A549 (cell line): ENCODE measurements around the gene NEU3. TPM values are rescaled to one million over a fixed set of nuclear protein-coding genes. Genes with fewer than 3 reads are reported as not detected.

Experiments
- ATAC-seq, 2 experiments: fragments of 200-7000 bp in 1 of 2; fragments of >200 bp in 1 of 2; cut with Nextera tagmentation in 1 of 2; cut with Tn5 transposase in 1 of 2; 3 replicates each; pipeline versions ENCODE4 v1.8.0 to v1.9.1; 2018 to 2020; ENCODE audit warnings: mild to moderate bottlenecking in 1 of 2, moderate library complexity in 1 of 2
- CTCF ChIA-PET: fragments of 300-600 bp; sonication (Branson Sonifier 250); formaldehyde crosslinking; extraction: SDS; loops from one replicate; lab custom pipeline; 2021; ENCODE audit warnings: antibody characterized with exemption, inconsistent platforms; lab: Yijun Ruan, JAX
- POLR2A ChIA-PET: fragments of 350-600 bp; formaldehyde crosslinking; extraction: SDS; loops from one replicate; lab custom pipeline; 2021; ENCODE audit warnings: antibody characterized with exemption, inconsistent platforms; lab: Yijun Ruan, JAX
- DNase-seq, 2 experiments: peaks; one replicate each; pipeline versions ENCODE4 v3.0.0 to v3.0.0-alpha.2; 2011 to 2016; ENCODE audit warnings: low read depth in 1 of 2, low spot score in 1 of 2
- FAIRE-seq: peaks from 2 replicates; lab custom pipeline; 2011; peaks lifted over from hg19 to GRCh38; lab: Jason Lieb, UNC
- H3K27ac ChIP-seq, 2 experiments: fragments of >200 bp; sonication (Bioruptor Twin); formaldehyde crosslinking; 3 replicates each; pipeline ENCODE4 v1.5.1; 2016 to 2017
- H3K4me1 ChIP-seq: fragments of >200 bp; sonication (Bioruptor Twin); formaldehyde crosslinking; 3 replicates; pipeline ENCODE4 v1.6.1; 2016
- H3K4me2 ChIP-seq: fragments of >200 bp; sonication (Bioruptor Twin); formaldehyde crosslinking; 3 replicates; pipeline ENCODE4 v1.6.1; 2016
- H3K4me3 ChIP-seq: fragments of >200 bp; sonication (Bioruptor Twin); formaldehyde crosslinking; 3 replicates; pipeline ENCODE4 v1.5.1; 2016
- H3K9me3 ChIP-seq: fragments of >200 bp; sonication (Bioruptor Twin); formaldehyde crosslinking; 3 replicates; pipeline ENCODE4 v1.6.1; 2016
- BHLHE40 ChIP-seq: IDR thresholded peaks from 2 replicates; pipeline ENCODE4 v1.6.1; 2012; ENCODE audit warnings: low read depth, low read length, inconsistent platforms
- CBX8 ChIP-seq: fragments of 200-600 bp; sonication (generic); IDR thresholded peaks from 2 replicates; pipeline ENCODE4 v1.6.1; 2016
- CEBPB ChIP-seq, 2 experiments: fragments of >200 bp in 1 of 2; sonication (Bioruptor Twin) in 1 of 2; formaldehyde crosslinking in 1 of 2; IDR thresholded peaks; 2 replicates each; pipeline ENCODE4 v1.6.1; 2012 to 2016
- EHF ChIP-seq: fragments of 250-450 bp; sonication (Bioruptor Pico); IDR thresholded peaks from 2 replicates; pipeline ENCODE4 v1.5.0; 2020; ENCODE audit warnings: mild to moderate bottlenecking
- ELK1 ChIP-seq: fragments of 150-350 bp; IDR thresholded peaks from 2 replicates; pipeline ENCODE4 v1.6.1; 2014; ENCODE audit warnings: low read depth, mild to moderate bottlenecking, low read length
- EP300 ChIP-seq, 2 experiments: fragments of >200 bp; sonication (Bioruptor Twin); formaldehyde crosslinking; IDR thresholded peaks; 2 replicates in 1 of 2; 3 replicates in 1 of 2; pipeline ENCODE4 v1.6.1; 2016 to 2017
- ESRRA ChIP-seq: fragments of 150-350 bp; IDR thresholded peaks from 2 replicates; pipeline ENCODE4 v1.6.1; 2014; ENCODE audit warnings: mild to moderate bottlenecking, low read length, borderline replicate concordance
- FOSL2 ChIP-seq, 2 experiments: fragments of 450-650 bp in 1 of 2; fragments of >200 bp in 1 of 2; sonication (Bioruptor Twin) in 1 of 2; formaldehyde crosslinking; IDR thresholded peaks; 2 replicates each; pipeline versions ENCODE4 v1.5.0 to v1.6.1; 2016 to 2020; ENCODE audit warnings: mild to moderate bottlenecking in 1 of 2, moderate library complexity in 1 of 2
- GATA3 ChIP-seq: IDR thresholded peaks from 2 replicates; pipeline ENCODE4 v1.6.1; 2012; ENCODE audit warnings: borderline replicate concordance
- HOXB5 ChIP-seq: fragments of 250-450 bp; sonication (Bioruptor Pico); IDR thresholded peaks from 2 replicates; pipeline ENCODE4 v1.5.0; 2020; ENCODE audit warnings: mild to moderate bottlenecking, moderate library complexity
- JUN ChIP-seq, 2 experiments: fragments of >200 bp; sonication (Bioruptor Twin); formaldehyde crosslinking; IDR thresholded peaks; 2 replicates in 1 of 2; 3 replicates in 1 of 2; pipeline ENCODE4 v1.6.1; 2016 to 2017
- JUNB ChIP-seq: fragments of >200 bp; sonication (Bioruptor Twin); formaldehyde crosslinking; IDR thresholded peaks from 2 replicates; pipeline ENCODE4 v1.6.1; 2016
- KDM1A ChIP-seq: fragments of 200-600 bp; sonication (generic); IDR thresholded peaks from 2 replicates; pipeline ENCODE4 v1.6.1; 2016; ENCODE audit warnings: low read depth, mild to moderate bottlenecking
- MAX ChIP-seq: IDR thresholded peaks from 2 replicates; pipeline ENCODE4 v1.6.1; 2012
- NFE2L2 ChIP-seq: fragments of 150-350 bp; conservative IDR thresholded peaks from 2 replicates; pipeline ENCODE4 v1.6.1; 2014; ENCODE audit warnings: low read length
- NPAS2 ChIP-seq: fragments of 250-450 bp; sonication (Bioruptor Pico); IDR thresholded peaks from 2 replicates; pipeline ENCODE4 v1.8.0; 2022; ENCODE audit warnings: mild to moderate bottlenecking, moderate library complexity, borderline replicate concordance
- NR3C1 ChIP-seq: fragments of >200 bp; sonication (Bioruptor Twin); formaldehyde crosslinking; IDR thresholded peaks from 3 replicates; pipeline ENCODE4 v1.6.1; 2017
- PHF8 ChIP-seq: fragments of 200-600 bp; sonication (generic); IDR thresholded peaks from 2 replicates; pipeline ENCODE4 v1.6.1; 2016; ENCODE audit warnings: low read depth, mild to moderate bottlenecking, antibody characterized with exemption, moderate library complexity, borderline replicate concordance
- POLR2A ChIP-seq: IDR thresholded peaks from 2 replicates; pipeline ENCODE4 v1.6.1; 2012; ENCODE audit warnings: mild to moderate bottlenecking, low read length
- RAD21 ChIP-seq, 2 experiments: fragments of >200 bp in 1 of 2; sonication (Bioruptor Twin) in 1 of 2; formaldehyde crosslinking in 1 of 2; IDR thresholded peaks in 1 of 2; conservative IDR thresholded peaks in 1 of 2; 2 replicates in 1 of 2; 3 replicates in 1 of 2; pipeline ENCODE4 v1.6.1; 2012 to 2018; ENCODE audit warnings: inconsistent platforms in 1 of 2
- RARB ChIP-seq: fragments of 250-450 bp; sonication (Bioruptor Pico); IDR thresholded peaks from 2 replicates; pipeline ENCODE4 v1.8.0; 2021; ENCODE audit warnings: mild to moderate bottlenecking, moderate library complexity
- RNF2 ChIP-seq: fragments of 200-600 bp; sonication (generic); IDR thresholded peaks from 2 replicates; pipeline ENCODE4 v1.6.1; 2016; ENCODE audit warnings: low read depth, mild to moderate bottlenecking, antibody characterized with exemption, moderate library complexity, borderline replicate concordance
- SMC3 ChIP-seq: fragments of >200 bp; sonication (Bioruptor Twin); formaldehyde crosslinking; IDR thresholded peaks from 3 replicates; pipeline ENCODE4 v1.6.1; 2018; ENCODE audit warnings: inconsistent platforms
- SREBF2 ChIP-seq: fragments of 450-650 bp; IDR thresholded peaks from 2 replicates; pipeline ENCODE4 v1.6.1; 2014; ENCODE audit warnings: mild to moderate bottlenecking, moderate library complexity
- TFCP2L1 ChIP-seq: fragments of 250-450 bp; sonication (Bioruptor Pico); IDR thresholded peaks from 2 replicates; pipeline ENCODE4 v1.5.0; 2021; ENCODE audit warnings: mild to moderate bottlenecking
- WGBS: methylation state at CpG from one replicate; pipeline ENCODE4 v1.1.6; 2017; ENCODE audit errors: missing lambda C conversion rate; 5-methylcytosine and 5-hydroxymethylcytosine counted together
- polyA plus RNA-seq, 4 experiments: library from polyadenylated mRNA; depleted of rRNA in 3 of 4; stranded (reverse); fragments of >200 nt; fragmentation: RNase III in 1 of 4; extraction: RNeasy Plus Mini Kit Qiagen cat#74134 plus additional on column Dnase treatment in 1 of 4; gene quantifications; 2 replicates in 3 of 4; 3 replicates in 1 of 4; pipeline ENCODE4 v1.2.3, GENCODE V29; 2011 to 2017
- TF ChIP-seq, protein P1 (sequence below): fragments of >200 bp; sonication (Bioruptor Twin); formaldehyde crosslinking; IDR thresholded peaks from 3 replicates; pipeline ENCODE4 v1.5.1; 2016
- TF ChIP-seq, protein P2 (sequence below): IDR thresholded peaks from 2 replicates; pipeline ENCODE4 v1.6.1; 2012; ENCODE audit warnings: low read depth, borderline replicate concordance
- TF ChIP-seq, protein P3 (sequence below): fragments of 450-650 bp; IDR thresholded peaks from 2 replicates; pipeline ENCODE4 v1.6.1; 2014; ENCODE audit warnings: antibody characterized with exemption

The NEU3 gene
- polyA plus RNA-seq, 2 of the 4 experiments (the other 2 are of a cell fraction) = 4.0 to 5.5 TPM

GRCh38 chr11:75055511-75055910 is 66.8 kb downstream of the NEU3 start:
- no peak overlapping the region for H3K27ac ChIP-seq
- ATAC-seq (no peak), DNase-seq (no peak), FAIRE-seq (no peak)
- CTCF ChIA-PET = interaction anchor here (0.6 to 1.4 kb wide), 4 partner anchors 10 to 186 kb away, joined by 3 to 7 read pairs (median 3); no protein-coding TSS in a partner anchor
- WGBS = 39% methylated on average over 6 of the region's 6 CpGs
- TF ChIP-seq JUN (IDR thresholded peaks at IDR 0.05) = no peak
- no peak for TF ChIP-seq PHF8
- no peak for TF ChIP-seq POLR2A
- no peak for TF ChIP-seq JUNB
- TF ChIP-seq GATA3 = no peak
- TF ChIP-seq NFE2L2 = no peak
- TF ChIP-seq SMC3 = no peak
- no peak for TF ChIP-seq BHLHE40
- no peak for TF ChIP-seq RARB (CRISPR knock-in tag)
- no peak for TF ChIP-seq KDM1A
- no peak for TF ChIP-seq EP300 (IDR thresholded peaks at IDR 0.05)
- TF ChIP-seq RNF2 = no peak
- TF ChIP-seq TFCP2L1 (CRISPR knock-in tag) = no peak
- no peak for TF ChIP-seq HOXB5
- no peak for TF ChIP-seq ESRRA
- TF ChIP-seq CBX8 = no peak
- H3K4me2 ChIP-seq = no peak overlapping the region
- H3K9me3 ChIP-seq = peaks cover 14% of the 10 kb centered on the region; the same call in 2 of the 3 replicates
- H3K4me1 ChIP-seq = no peaks in the 10 kb centered on the region
- H3K4me3 ChIP-seq = no peak overlapping the region
- POLR2A ChIA-PET = interaction anchor here (0.7 kb wide), 2 partner anchors 10 to 14 kb away, joined by 3 to 5 read pairs; no protein-coding TSS in a partner anchor

- WGBS = 60% methylated on average over 3 of the region's 3 CpGs
- Histone ChIP-seq H3K4me3 (no peak overlapping the region), H3K4me1 (no peaks in the 10 kb centered on the region), H3K27ac (no peak overlapping the region), H3K9me3 (peaks cover 14% of the 10 kb centered on the region; the same call in 2 of the 3 replicates), H3K4me2 (no peak overlapping the region)
- ATAC-seq (no peak), DNase-seq (no peak), FAIRE-seq (peak; percentile 59)
- ChIA-PET POLR2A (no interaction called here), CTCF (interaction anchor here (1.2 to 1.4 kb wide), 2 partner anchors 9 to 25 kb away, joined by 4 to 7 read pairs; no protein-coding TSS in a partner anchor)
- TF ChIP-seq NR3C1 = no peak
Measured at GRCh38 chr11:75056814-75057213, 68.1 kb downstream of the NEU3 start.

DNA sequence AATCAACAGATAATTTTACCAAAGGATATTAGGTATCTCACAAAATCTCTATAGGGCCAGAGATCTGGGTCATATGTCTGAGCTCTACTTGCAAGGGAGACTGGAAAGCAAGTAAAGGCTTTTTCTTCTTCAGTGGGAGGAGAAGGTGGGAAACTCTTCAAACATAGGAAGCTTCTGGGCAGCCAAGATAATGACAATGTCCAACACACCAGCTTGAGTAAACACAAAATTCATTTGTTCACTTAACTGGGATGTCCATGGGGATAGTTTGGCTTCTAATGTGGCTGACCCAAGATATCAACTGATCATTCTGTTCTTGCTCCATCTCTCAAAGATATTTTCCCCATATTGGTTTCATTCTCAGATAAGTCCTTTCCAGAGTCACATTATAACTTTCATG is 70.6 kb downstream of the NEU3 start:
- Histone ChIP-seq H3K4me1 (no peaks in the 10 kb centered on the region), H3K9me3 (no peaks in the 10 kb centered on the region), H3K27ac (no peak overlapping the region), H3K4me3 (no peak overlapping the region), H3K4me2 (no peak overlapping the region)
- DNase-seq (no peak), ATAC-seq (no peak), FAIRE-seq (no peak)
- ChIA-PET POLR2A (no interaction called here), CTCF (interaction anchor here (1.1 to 2.1 kb wide), 4 partner anchors 10 to 180 kb away, joined by 3 to 6 read pairs (median 6); no protein-coding TSS in a partner anchor)
- no peak for TF ChIP-seq EHF (CRISPR knock-in tag)
- no peak for TF ChIP-seq RAD21 (conservative IDR thresholded peaks at IDR 0.05 in 1 of 2, IDR thresholded peaks at IDR 0.05 in 1 of 2)
- TF ChIP-seq SREBF2 = no peak
- no peak for TF ChIP-seq RNF2
- no peak for TF ChIP-seq MAX
- TF ChIP-seq CBX8 = no peak
- TF ChIP-seq BHLHE40 = no peak
- TF ChIP-seq NPAS2 (CRISPR knock-in tag) = no peak

- DNase-seq (no peak), ATAC-seq (no peak), FAIRE-seq (no peak)
- WGBS = 26% methylated on average over 3 of the region's 3 CpGs
- Histone ChIP-seq H3K4me3 (no peak overlapping the region), H3K27ac (no peak overlapping the region), H3K4me1 (no peaks in the 10 kb centered on the region), H3K9me3 (no peaks in the 10 kb centered on the region), H3K4me2 (no peak overlapping the region)
- ChIA-PET POLR2A (no interaction called here), CTCF (interaction anchor here (0.6 to 2.9 kb wide), 5 partner anchors 41 to 185 kb away, joined by 3 to 9 read pairs (median 4); partner anchors contain the start of gene TPBGL)
- TF ChIP-seq ELK1 (no peak), CEBPB (IDR thresholded peaks at IDR 0.05) (no peak), BHLHE40 (no peak), FOSL2 (IDR thresholded peaks at IDR 0.05) (no peak), FOSL2 (CRISPR knock-in tag; IDR thresholded peaks at IDR 0.05) (no peak)
- TF ChIP-seq, protein P1, sequence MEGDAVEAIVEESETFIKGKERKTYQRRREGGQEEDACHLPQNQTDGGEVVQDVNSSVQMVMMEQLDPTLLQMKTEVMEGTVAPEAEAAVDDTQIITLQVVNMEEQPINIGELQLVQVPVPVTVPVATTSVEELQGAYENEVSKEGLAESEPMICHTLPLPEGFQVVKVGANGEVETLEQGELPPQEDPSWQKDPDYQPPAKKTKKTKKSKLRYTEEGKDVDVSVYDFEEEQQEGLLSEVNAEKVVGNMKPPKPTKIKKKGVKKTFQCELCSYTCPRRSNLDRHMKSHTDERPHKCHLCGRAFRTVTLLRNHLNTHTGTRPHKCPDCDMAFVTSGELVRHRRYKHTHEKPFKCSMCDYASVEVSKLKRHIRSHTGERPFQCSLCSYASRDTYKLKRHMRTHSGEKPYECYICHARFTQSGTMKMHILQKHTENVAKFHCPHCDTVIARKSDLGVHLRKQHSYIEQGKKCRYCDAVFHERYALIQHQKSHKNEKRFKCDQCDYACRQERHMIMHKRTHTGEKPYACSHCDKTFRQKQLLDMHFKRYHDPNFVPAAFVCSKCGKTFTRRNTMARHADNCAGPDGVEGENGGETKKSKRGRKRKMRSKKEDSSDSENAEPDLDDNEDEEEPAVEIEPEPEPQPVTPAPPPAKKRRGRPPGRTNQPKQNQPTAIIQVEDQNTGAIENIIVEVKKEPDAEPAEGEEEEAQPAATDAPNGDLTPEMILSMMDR = no peak
- TF ChIP-seq, protein P2, sequence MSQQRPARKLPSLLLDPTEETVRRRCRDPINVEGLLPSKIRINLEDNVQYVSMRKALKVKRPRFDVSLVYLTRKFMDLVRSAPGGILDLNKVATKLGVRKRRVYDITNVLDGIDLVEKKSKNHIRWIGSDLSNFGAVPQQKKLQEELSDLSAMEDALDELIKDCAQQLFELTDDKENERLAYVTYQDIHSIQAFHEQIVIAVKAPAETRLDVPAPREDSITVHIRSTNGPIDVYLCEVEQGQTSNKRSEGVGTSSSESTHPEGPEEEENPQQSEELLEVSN = no peak
- TF ChIP-seq, protein P3, sequence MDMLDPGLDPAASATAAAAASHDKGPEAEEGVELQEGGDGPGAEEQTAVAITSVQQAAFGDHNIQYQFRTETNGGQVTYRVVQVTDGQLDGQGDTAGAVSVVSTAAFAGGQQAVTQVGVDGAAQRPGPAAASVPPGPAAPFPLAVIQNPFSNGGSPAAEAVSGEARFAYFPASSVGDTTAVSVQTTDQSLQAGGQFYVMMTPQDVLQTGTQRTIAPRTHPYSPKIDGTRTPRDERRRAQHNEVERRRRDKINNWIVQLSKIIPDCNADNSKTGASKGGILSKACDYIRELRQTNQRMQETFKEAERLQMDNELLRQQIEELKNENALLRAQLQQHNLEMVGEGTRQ = no peak
Measured at GRCh38 chr11:75063741-75064314, 75.1 kb downstream of the NEU3 start.
